SK-N-SH treated with all-trans-retinoic acid at 6 μM for 48 hours (cell line): ENCODE results near the gene CLBA1.

Experiments
- ATAC-seq: fragments of 200-7000 bp; cut with Tn5 transposase; 3 replicates; pipeline ENCODE4 v1.9.1; 2020; ENCODE audit warnings: mild to moderate bottlenecking, moderate library complexity
- ARNTL ChIP-seq: fragments of 450-650 bp; formaldehyde crosslinking; IDR thresholded peaks from 2 replicates; pipeline ENCODE4 v1.5.0; 2020; ENCODE audit warnings: low read depth, mild to moderate bottlenecking, moderate library complexity, borderline replicate concordance
- BACH2 ChIP-seq: fragments of 250-450 bp; sonication (Bioruptor Pico); IDR thresholded peaks from 2 replicates; pipeline ENCODE4 v1.9.0; 2021; ENCODE audit warnings: mild to moderate bottlenecking, borderline replicate concordance
- CSDC2 ChIP-seq: fragments of 250-450 bp; sonication (Bioruptor Pico); IDR thresholded peaks from 2 replicates; pipeline ENCODE4 v1.5.0; 2020; ENCODE audit warnings: mild to moderate bottlenecking, moderate library complexity
- ESRRG ChIP-seq: fragments of 250-450 bp; sonication (Bioruptor Pico); IDR thresholded peaks from 2 replicates; pipeline ENCODE4 v1.6.1; 2021; ENCODE audit warnings: mild to moderate bottlenecking
- GLIS3 ChIP-seq: fragments of 250-450 bp; sonication (Bioruptor Pico); IDR thresholded peaks from 2 replicates; pipeline ENCODE4 v1.5.0; 2020; ENCODE audit warnings: mild to moderate bottlenecking, moderate library complexity
- ISL1 ChIP-seq: fragments of 250-450 bp; sonication (Bioruptor Pico); IDR thresholded peaks from 2 replicates; pipeline ENCODE4 v2.1.2; 2022; ENCODE audit warnings: mild to moderate bottlenecking, moderate library complexity
- OSR1 ChIP-seq: fragments of 250-450 bp; sonication (Bioruptor Pico); IDR thresholded peaks from 2 replicates; pipeline ENCODE4 v1.8.0; 2022; ENCODE audit warnings: moderate library complexity, mild to moderate bottlenecking, inconsistent platforms
- PPARA ChIP-seq: fragments of 250-450 bp; sonication (Bioruptor Pico); IDR thresholded peaks from 2 replicates; pipeline ENCODE4 v1.5.0; 2020; ENCODE audit warnings: mild to moderate bottlenecking, borderline replicate concordance
- RARB ChIP-seq: fragments of 250-450 bp; sonication (Bioruptor Pico); IDR thresholded peaks from 2 replicates; pipeline ENCODE4 v1.8.0; 2021; ENCODE audit warnings: mild to moderate bottlenecking, moderate library complexity
- SNAI2 ChIP-seq: fragments of 250-450 bp; sonication (Bioruptor Pico); IDR thresholded peaks from 2 replicates; pipeline ENCODE4 v1.5.0; 2020; ENCODE audit warnings: mild to moderate bottlenecking, moderate library complexity
- TCF4 ChIP-seq: fragments of 250-450 bp; sonication (Bioruptor Pico); IDR thresholded peaks from 2 replicates; pipeline ENCODE4 v1.8.0; 2021; ENCODE audit warnings: mild to moderate bottlenecking, moderate library complexity, borderline replicate concordance
- TOX ChIP-seq: fragments of 250-450 bp; sonication (Bioruptor Pico); IDR thresholded peaks from 2 replicates; pipeline ENCODE4 v1.8.0; 2021; ENCODE audit warnings: mild to moderate bottlenecking, moderate library complexity, borderline replicate concordance
- ZC3H10 ChIP-seq: fragments of 250-450 bp; sonication (Bioruptor Pico); IDR thresholded peaks from 2 replicates; pipeline ENCODE4 v1.5.1; 2021; ENCODE audit warnings: mild to moderate bottlenecking, moderate library complexity
- ZFP3 ChIP-seq: fragments of 250-450 bp; sonication (Bioruptor Pico); IDR thresholded peaks from 2 replicates; pipeline ENCODE4 v1.5.0; 2020; ENCODE audit warnings: mild to moderate bottlenecking, moderate library complexity
- ZFP30 ChIP-seq: fragments of 450-650 bp; formaldehyde crosslinking; IDR thresholded peaks from 2 replicates; pipeline ENCODE4 v1.5.0; 2022; ENCODE audit warnings: mild to moderate bottlenecking, moderate library complexity
- ZNF70 ChIP-seq: fragments of 450-650 bp; formaldehyde crosslinking; IDR thresholded peaks from 2 replicates; pipeline ENCODE4 v1.5.0; 2020; ENCODE audit warnings: mild to moderate bottlenecking, moderate library complexity
- TF ChIP-seq, protein P1 (sequence below): fragments of 250-450 bp; sonication (Bioruptor Pico); IDR thresholded peaks from 2 replicates; pipeline ENCODE4 v1.8.0; 2020; ENCODE audit warnings: mild to moderate bottlenecking, moderate library complexity, borderline replicate concordance
- TF ChIP-seq, protein P2 (sequence below): fragments of 250-450 bp; sonication (Bioruptor Pico); IDR thresholded peaks from 2 replicates; pipeline ENCODE4 v1.5.1; 2021; ENCODE audit warnings: mild to moderate bottlenecking, moderate library complexity
- TF ChIP-seq, protein P3 (sequence below): fragments of 250-450 bp; sonication (Bioruptor Pico); IDR thresholded peaks from 2 replicates; pipeline ENCODE4 v1.5.0; 2020; ENCODE audit warnings: mild to moderate bottlenecking, moderate library complexity
- TF ChIP-seq, protein P4 (sequence below): fragments of 250-450 bp; sonication (Bioruptor Pico); IDR thresholded peaks from 2 replicates; pipeline ENCODE4 v1.8.0; 2021; ENCODE audit warnings: low read depth, mild to moderate bottlenecking, moderate library complexity, borderline replicate concordance
- TF ChIP-seq, protein P5 (sequence below): fragments of 250-450 bp; sonication (Bioruptor Pico); IDR thresholded peaks from 2 replicates; pipeline ENCODE4 v1.5.1; 2020; ENCODE audit warnings: low read depth, mild to moderate bottlenecking, moderate library complexity

The CLBA1 gene

DNA sequence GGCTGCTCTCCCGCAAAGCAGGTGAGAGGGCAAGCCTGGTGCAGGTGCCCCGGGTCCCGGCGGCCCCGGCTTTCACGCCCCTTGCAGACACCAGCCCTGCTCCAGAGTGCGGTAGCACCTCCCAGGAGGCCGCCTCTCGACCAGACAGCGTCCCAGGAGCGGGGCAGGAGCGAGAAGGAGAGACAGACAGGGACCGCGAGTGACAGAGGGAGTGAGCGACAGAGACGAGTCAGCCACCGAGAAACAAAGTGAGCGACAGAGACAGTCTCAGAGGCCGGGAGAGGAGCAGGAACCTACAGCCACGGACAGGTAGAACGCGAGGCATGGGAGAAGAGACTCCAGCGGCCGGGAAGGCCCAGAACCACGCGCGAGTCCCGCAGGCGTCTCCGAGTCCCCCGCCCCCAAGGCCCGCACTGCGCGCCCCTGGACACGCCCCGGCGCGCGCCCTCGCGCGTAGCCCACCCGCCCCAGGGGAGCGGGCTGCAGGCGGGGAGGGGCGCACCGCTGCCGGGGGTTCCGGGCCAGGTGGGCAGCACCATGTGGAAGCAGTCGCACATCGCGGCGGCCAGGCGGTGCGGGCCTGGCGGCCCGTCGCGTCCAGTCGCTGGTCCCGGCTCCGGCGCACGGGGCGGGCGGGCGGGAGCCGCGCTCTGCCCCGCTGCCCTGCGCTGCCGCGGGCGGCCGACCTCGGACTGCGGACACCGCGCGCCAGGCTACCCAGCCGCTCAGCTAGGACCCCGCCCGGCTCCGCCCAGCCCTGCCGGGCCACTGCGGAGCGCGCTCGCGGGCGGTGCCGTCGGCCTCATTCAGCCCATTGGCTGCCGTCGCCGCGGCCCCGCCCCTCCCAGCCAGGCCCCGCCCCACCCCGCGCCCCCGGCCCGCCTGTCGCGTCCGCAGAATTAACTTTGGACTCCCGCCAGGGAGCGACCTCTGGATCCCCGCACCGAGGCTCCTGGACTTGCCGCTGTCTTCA lies 7.6 kb upstream of the CLBA1 start, which contains the start of gene AHNAK2 (continued):
- TF ChIP-seq BACH2 (CRISPR knock-in tag) (no peak), PPARA (CRISPR knock-in tag) (no peak)
- TF ChIP-seq, all 23 proteins: peak for 0

DNA sequence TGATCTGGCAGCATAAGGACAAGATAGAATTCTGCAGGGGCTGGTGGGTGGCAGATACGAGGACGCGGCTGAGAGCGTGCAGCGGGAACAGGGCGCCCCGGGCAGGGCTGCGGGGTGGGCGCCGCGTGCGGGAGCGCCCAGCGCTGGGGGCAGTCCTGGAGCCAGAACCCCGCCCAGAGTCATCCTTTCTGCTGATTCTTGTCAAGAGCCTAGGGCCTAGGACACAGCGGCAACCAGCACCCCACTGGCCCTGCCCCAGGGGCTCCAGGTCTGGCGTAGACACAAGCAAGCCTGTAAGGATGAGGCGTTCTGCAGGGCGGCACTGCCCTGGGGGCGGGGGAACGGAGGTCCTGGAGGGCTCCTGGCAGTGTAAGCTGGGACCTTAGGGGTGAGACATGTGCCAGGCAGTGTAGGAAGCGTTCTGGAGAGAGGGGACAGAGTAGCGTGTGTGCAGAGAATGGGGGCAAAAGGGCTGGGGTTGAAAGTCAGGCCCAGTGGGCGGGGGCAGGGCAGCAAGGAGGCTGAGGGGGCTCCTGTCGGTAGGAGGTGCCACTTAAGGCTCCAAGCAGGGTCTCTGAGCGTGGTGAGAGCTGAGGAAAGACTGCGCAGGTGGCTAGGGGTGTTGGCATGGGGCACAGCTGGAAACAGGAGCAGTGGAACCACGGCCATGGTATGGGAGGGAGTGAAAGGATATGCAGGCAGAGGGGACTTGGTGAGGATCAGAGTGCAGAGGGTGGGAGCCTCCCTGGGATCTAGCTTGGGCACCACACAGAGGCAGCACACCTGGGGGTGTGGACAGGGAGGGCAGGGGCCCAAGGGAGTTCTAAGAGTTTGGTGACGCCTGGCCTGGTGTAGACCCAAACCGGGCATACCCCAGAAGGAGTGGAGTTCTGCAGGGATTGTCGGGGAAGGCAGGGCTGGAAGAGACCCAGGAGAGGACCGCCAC lies 6.6 kb upstream of the CLBA1 start:
- TF ChIP-seq, protein P1, sequence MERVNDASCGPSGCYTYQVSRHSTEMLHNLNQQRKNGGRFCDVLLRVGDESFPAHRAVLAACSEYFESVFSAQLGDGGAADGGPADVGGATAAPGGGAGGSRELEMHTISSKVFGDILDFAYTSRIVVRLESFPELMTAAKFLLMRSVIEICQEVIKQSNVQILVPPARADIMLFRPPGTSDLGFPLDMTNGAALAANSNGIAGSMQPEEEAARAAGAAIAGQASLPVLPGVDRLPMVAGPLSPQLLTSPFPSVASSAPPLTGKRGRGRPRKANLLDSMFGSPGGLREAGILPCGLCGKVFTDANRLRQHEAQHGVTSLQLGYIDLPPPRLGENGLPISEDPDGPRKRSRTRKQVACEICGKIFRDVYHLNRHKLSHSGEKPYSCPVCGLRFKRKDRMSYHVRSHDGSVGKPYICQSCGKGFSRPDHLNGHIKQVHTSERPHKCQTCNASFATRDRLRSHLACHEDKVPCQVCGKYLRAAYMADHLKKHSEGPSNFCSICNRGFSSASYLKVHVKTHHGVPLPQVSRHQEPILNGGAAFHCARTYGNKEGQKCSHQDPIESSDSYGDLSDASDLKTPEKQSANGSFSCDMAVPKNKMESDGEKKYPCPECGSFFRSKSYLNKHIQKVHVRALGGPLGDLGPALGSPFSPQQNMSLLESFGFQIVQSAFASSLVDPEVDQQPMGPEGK = no peak
- no peak for TF ChIP-seq ZC3H10 (CRISPR knock-in tag)
- TF ChIP-seq ZFP30 (CRISPR knock-in tag) = no peak
- no peak for TF ChIP-seq RARB (CRISPR knock-in tag)
- no peak for TF ChIP-seq SNAI2 (CRISPR knock-in tag)
- TF ChIP-seq ARNTL (CRISPR knock-in tag) = no peak
- no peak for TF ChIP-seq TOX
- TF ChIP-seq ISL1 (CRISPR knock-in tag) = no peak
- TF ChIP-seq, protein P2, sequence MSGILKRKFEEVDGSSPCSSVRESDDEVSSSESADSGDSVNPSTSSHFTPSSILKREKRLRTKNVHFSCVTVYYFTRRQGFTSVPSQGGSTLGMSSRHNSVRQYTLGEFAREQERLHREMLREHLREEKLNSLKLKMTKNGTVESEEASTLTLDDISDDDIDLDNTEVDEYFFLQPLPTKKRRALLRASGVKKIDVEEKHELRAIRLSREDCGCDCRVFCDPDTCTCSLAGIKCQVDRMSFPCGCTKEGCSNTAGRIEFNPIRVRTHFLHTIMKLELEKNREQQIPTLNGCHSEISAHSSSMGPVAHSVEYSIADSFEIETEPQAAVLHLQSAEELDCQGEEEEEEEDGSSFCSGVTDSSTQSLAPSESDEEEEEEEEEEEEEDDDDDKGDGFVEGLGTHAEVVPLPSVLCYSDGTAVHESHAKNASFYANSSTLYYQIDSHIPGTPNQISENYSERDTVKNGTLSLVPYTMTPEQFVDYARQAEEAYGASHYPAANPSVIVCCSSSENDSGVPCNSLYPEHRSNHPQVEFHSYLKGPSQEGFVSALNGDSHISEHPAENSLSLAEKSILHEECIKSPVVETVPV (CRISPR knock-in tag) = no peak
- no peak for ATAC-seq

DNA sequence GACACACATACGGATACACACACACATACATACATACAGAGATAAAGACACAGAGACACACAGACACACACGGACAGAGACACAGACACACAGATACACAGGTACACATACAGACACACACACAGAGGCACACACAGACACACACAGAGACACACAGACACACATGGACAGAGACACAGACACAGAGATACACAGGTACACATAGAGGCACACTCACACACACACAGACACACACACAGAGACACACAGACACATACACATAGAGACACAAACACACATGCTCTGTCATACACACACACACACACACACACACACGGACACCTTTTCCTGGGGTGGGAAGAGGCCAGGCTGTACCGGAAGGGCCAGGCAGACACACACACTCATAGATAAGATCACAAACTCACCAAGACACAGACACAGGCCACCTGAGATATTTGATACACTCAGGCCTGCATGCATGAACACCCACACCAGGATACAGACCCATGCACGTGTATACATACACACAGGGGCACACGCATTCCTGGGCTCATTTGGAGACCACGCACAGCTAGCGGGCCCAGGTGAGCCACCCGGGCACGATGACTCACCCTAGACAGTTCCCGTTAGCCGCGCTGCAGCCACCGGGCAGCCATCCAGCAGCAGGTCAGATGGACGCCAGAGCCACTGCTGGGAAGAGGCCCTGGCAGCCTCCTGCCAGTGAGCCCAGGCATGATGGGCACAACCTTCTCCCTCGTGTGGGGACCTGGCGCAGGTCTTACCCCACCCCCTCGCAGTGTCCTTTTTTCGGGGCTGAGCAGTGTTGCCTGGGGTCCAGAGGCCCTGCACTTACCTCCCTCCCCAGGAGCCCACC lies 5.6 kb upstream of the CLBA1 start:
- ATAC-seq = peak; percentile 36

More for the DNA sequence above, 5.6 kb upstream of the CLBA1 start:
- no peak for TF ChIP-seq ZNF70
- no peak for TF ChIP-seq TOX
- TF ChIP-seq, protein P3, sequence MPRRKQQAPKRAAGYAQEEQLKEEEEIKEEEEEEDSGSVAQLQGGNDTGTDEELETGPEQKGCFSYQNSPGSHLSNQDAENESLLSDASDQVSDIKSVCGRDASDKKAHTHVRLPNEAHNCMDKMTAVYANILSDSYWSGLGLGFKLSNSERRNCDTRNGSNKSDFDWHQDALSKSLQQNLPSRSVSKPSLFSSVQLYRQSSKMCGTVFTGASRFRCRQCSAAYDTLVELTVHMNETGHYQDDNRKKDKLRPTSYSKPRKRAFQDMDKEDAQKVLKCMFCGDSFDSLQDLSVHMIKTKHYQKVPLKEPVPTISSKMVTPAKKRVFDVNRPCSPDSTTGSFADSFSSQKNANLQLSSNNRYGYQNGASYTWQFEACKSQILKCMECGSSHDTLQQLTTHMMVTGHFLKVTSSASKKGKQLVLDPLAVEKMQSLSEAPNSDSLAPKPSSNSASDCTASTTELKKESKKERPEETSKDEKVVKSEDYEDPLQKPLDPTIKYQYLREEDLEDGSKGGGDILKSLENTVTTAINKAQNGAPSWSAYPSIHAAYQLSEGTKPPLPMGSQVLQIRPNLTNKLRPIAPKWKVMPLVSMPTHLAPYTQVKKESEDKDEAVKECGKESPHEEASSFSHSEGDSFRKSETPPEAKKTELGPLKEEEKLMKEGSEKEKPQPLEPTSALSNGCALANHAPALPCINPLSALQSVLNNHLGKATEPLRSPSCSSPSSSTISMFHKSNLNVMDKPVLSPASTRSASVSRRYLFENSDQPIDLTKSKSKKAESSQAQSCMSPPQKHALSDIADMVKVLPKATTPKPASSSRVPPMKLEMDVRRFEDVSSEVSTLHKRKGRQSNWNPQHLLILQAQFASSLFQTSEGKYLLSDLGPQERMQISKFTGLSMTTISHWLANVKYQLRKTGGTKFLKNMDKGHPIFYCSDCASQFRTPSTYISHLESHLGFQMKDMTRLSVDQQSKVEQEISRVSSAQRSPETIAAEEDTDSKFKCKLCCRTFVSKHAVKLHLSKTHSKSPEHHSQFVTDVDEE (CRISPR knock-in tag) = peak; percentile 62; the same call in 1 of the 2 replicates
- 0 out of 2 replicates have a peak, but pooled peaks have one; percentile 48 for TF ChIP-seq CSDC2 (CRISPR knock-in tag)
- TF ChIP-seq SNAI2 (CRISPR knock-in tag) = no peak
- TF ChIP-seq, protein P4, sequence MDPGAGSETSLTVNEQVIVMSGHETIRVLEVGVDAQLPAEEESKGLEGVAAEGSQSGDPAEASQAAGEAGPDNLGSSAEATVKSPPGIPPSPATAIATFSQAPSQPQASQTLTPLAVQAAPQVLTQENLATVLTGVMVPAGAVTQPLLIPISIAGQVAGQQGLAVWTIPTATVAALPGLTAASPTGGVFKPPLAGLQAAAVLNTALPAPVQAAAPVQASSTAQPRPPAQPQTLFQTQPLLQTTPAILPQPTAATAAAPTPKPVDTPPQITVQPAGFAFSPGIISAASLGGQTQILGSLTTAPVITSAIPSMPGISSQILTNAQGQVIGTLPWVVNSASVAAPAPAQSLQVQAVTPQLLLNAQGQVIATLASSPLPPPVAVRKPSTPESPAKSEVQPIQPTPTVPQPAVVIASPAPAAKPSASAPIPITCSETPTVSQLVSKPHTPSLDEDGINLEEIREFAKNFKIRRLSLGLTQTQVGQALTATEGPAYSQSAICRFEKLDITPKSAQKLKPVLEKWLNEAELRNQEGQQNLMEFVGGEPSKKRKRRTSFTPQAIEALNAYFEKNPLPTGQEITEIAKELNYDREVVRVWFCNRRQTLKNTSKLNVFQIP (CRISPR knock-in tag) = no peak
- no peak for TF ChIP-seq GLIS3
- no peak for TF ChIP-seq BACH2 (CRISPR knock-in tag)
- no peak for TF ChIP-seq OSR1 (CRISPR knock-in tag)
- TF ChIP-seq PPARA (CRISPR knock-in tag) = no peak
- TF ChIP-seq ZFP3 (CRISPR knock-in tag) = no peak
- TF ChIP-seq ISL1 (CRISPR knock-in tag) = no peak
- TF ChIP-seq ZC3H10 (CRISPR knock-in tag) = no peak
- TF ChIP-seq RARB (CRISPR knock-in tag) = no peak
- TF ChIP-seq, protein P1 = no peak
- no peak for TF ChIP-seq ZFP30 (CRISPR knock-in tag)
- TF ChIP-seq TCF4 (CRISPR knock-in tag) = peak; percentile 48; the same call in 1 of the 2 replicates
- TF ChIP-seq, protein P5, sequence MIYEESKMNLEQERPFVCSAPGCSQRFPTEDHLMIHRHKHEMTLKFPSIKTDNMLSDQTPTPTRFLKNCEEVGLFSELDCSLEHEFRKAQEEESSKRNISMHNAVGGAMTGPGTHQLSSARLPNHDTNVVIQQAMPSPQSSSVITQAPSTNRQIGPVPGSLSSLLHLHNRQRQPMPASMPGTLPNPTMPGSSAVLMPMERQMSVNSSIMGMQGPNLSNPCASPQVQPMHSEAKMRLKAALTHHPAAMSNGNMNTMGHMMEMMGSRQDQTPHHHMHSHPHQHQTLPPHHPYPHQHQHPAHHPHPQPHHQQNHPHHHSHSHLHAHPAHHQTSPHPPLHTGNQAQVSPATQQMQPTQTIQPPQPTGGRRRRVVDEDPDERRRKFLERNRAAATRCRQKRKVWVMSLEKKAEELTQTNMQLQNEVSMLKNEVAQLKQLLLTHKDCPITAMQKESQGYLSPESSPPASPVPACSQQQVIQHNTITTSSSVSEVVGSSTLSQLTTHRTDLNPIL (CRISPR knock-in tag) = no peak
- TF ChIP-seq ESRRG (CRISPR knock-in tag) = no peak
